ENCODE data around the gene EDN2.

Gene EDN2

GRCh38 chr1:41469706-41470105, 14.8 kb downstream of the EDN2 start:
- no peak for TF ChIP-seq POLR2AphosphoS5 (IDR thresholded peaks at IDR 0.05; ENCODE audit: low read depth, low read length)
- TF ChIP-seq TAF1 (IDR thresholded peaks at IDR 0.05; ENCODE audit: borderline replicate concordance, insufficient read depth, low read length) = no peak
- TF ChIP-seq SIN3A (IDR thresholded peaks at IDR 0.05; ENCODE audit: borderline replicate concordance, insufficient read depth, low read length) = no peak

DNA sequence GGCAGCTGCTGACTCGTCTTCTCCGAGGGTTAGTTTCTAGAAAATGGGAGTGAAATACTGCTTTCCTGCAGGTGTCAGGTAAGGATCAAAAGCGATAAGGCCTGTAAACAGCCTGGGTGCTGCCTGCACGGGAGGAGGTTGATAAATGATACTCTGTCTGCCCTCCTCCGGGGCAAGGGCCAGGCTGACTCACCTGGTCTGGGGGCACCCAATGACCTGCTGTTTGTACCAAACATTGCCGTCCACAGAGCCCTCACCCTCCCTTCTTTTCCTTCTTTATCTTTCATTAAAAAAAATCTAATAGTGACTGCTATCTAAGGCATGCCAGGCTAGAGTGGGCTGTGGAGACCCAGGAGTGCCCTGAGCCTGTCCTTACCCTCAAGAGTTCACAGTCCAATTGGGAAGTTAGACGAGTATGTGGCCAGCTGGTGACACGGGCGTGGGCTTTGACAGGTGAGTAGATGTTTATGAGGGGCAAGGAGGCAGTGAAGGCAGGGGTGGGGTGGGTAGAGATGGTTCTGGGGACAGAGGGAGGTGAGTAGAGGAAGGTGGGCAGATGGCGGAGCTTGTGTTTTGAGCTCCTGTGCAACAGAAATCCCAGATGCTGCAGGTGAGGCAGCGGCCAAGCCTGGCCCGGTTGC, 16.2 kb downstream of the EDN2 start:
- no peak for TF ChIP-seq FOXP2 (optimal IDR thresholded peaks at IDR 0.05; ENCODE audit: borderline replicate concordance, extremely low read depth, extremely low read length, insufficient read depth)
- TF ChIP-seq SIN3A (IDR thresholded peaks at IDR 0.05; ENCODE audit: borderline replicate concordance, insufficient read depth, low read length) = no peak
- no peak for TF ChIP-seq TAF1 (IDR thresholded peaks at IDR 0.05; ENCODE audit: borderline replicate concordance, insufficient read depth, low read length)
- TF ChIP-seq, protein P1, sequence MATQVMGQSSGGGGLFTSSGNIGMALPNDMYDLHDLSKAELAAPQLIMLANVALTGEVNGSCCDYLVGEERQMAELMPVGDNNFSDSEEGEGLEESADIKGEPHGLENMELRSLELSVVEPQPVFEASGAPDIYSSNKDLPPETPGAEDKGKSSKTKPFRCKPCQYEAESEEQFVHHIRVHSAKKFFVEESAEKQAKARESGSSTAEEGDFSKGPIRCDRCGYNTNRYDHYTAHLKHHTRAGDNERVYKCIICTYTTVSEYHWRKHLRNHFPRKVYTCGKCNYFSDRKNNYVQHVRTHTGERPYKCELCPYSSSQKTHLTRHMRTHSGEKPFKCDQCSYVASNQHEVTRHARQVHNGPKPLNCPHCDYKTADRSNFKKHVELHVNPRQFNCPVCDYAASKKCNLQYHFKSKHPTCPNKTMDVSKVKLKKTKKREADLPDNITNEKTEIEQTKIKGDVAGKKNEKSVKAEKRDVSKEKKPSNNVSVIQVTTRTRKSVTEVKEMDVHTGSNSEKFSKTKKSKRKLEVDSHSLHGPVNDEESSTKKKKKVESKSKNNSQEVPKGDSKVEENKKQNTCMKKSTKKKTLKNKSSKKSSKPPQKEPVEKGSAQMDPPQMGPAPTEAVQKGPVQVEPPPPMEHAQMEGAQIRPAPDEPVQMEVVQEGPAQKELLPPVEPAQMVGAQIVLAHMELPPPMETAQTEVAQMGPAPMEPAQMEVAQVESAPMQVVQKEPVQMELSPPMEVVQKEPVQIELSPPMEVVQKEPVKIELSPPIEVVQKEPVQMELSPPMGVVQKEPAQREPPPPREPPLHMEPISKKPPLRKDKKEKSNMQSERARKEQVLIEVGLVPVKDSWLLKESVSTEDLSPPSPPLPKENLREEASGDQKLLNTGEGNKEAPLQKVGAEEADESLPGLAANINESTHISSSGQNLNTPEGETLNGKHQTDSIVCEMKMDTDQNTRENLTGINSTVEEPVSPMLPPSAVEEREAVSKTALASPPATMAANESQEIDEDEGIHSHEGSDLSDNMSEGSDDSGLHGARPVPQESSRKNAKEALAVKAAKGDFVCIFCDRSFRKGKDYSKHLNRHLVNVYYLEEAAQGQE (IDR thresholded peaks at IDR 0.05; ENCODE audit: insufficient read depth in 1 of 2, low read depth in 2 of 2, low read length in 2 of 2) = no peak
- TF ChIP-seq POLR2AphosphoS5 (IDR thresholded peaks at IDR 0.05; ENCODE audit: low read depth, low read length) = no peak

DNA sequence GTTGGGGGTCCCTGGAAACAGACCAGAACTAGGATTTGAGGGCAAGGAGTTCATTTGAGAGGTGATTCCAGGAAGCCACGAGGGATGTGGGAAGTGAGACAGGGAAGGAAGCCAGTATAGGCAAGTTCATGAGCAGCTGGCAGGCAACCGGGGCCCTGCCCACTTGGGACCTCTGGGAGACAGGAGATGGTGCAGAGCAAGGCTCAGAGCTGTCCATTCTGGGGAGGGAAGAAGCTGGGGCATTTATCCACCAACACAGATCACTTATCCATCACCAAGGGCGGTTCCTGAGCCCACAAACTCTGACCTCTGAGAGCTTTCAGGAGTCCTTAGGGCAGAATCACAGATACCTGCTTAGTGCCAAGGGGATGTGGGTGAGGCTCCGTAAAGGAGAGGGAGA, 16.8 kb downstream of the EDN2 start:
- TF ChIP-seq, protein P1 (IDR thresholded peaks at IDR 0.05; ENCODE audit: insufficient read depth in 1 of 2, low read depth in 2 of 2, low read length in 2 of 2) = no peak
- TF ChIP-seq SIN3A (IDR thresholded peaks at IDR 0.05; ENCODE audit: borderline replicate concordance, insufficient read depth, low read length) (no peak), TAF1 (IDR thresholded peaks at IDR 0.05; ENCODE audit: borderline replicate concordance, insufficient read depth, low read length) (no peak), FOXP2 (optimal IDR thresholded peaks at IDR 0.05; ENCODE audit: borderline replicate concordance, extremely low read depth, extremely low read length, insufficient read depth) (no peak), POLR2AphosphoS5 (IDR thresholded peaks at IDR 0.05; ENCODE audit: low read depth, low read length) (no peak)

GRCh38 chr1:41466146-41466545, 18.3 kb downstream of the EDN2 start:
- TF ChIP-seq SIN3A (IDR thresholded peaks at IDR 0.05; ENCODE audit: borderline replicate concordance, insufficient read depth, low read length) = no peak
- no peak for TF ChIP-seq TAF1 (IDR thresholded peaks at IDR 0.05; ENCODE audit: borderline replicate concordance, insufficient read depth, low read length)
- TF ChIP-seq, protein P1 (IDR thresholded peaks at IDR 0.05; ENCODE audit: insufficient read depth in 1 of 2, low read depth in 2 of 2, low read length in 2 of 2) = no peak
- TF ChIP-seq POLR2AphosphoS5 (IDR thresholded peaks at IDR 0.05; ENCODE audit: low read depth, low read length) = no peak
- no peak for TF ChIP-seq FOXP2 (optimal IDR thresholded peaks at IDR 0.05; ENCODE audit: borderline replicate concordance, extremely low read depth, extremely low read length, insufficient read depth)

GRCh38 chr1:41465741-41466140, 18.7 kb downstream of the EDN2 start:
- TF ChIP-seq SIN3A (IDR thresholded peaks at IDR 0.05; ENCODE audit: borderline replicate concordance, insufficient read depth, low read length) (no peak), FOXP2 (optimal IDR thresholded peaks at IDR 0.05; ENCODE audit: borderline replicate concordance, extremely low read depth, extremely low read length, insufficient read depth) (no peak), POLR2AphosphoS5 (IDR thresholded peaks at IDR 0.05; ENCODE audit: low read depth, low read length) (no peak), TAF1 (IDR thresholded peaks at IDR 0.05; ENCODE audit: borderline replicate concordance, insufficient read depth, low read length) (no peak)
- TF ChIP-seq, protein P1 (IDR thresholded peaks at IDR 0.05; ENCODE audit: insufficient read depth in 1 of 2, low read depth in 2 of 2, low read length in 2 of 2) = no peak

All from PFSK-1 (cell line).